ENCODE data around the gene LAMA1. TPM values are rescaled to one million over a fixed set of nuclear protein-coding genes. Genes with fewer than 3 reads are reported as not detected.

Gene LAMA1
- total and polyA plus RNA-seq, 2 of the 8 experiments (the other 6 are each of a cell fraction or from before 2014, with no cell fraction given), result 30.4 to 48.7 TPM

DNA sequence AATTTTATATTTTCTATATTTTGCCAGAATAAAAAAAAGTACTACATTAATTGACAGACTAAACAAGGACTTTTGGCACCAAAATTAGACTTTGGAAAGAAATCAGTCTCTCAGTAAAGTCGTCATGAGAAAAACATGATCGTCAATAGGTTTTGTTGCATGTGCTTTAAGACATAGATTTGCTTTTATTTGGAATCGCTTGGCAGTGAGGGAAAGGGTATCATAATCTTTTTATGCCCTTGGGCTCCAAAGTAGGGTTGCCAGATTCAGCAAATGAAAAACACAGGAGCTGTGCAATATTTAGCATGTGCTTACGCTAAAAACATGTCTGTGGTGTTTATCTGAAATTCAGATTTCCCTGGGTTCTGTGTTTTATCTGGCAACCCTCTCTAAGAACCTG lies 177.6 kb downstream of the LAMA1 start:
- ChIA-PET CTCF (ENCODE audit: partially characterized antibody) (interaction anchor here (1.0 to 2.2 kb wide), 3 partner anchors 18 to 238 kb away, joined by 3 to 10 read pairs (median 9); no protein-coding TSS in a partner anchor), POLR2A (ENCODE audit: partially characterized antibody) (no interaction called here)
- Histone ChIP-seq H3K36me3 (ENCODE audit: control insufficient read depth in 2 of 4, insufficient read depth in 4 of 4, low read length in 3 of 4) (peaks cover 3 to 16% (median 10%) of the 10 kb centered on the region in 4 experiments), H2BK5ac (ENCODE audit: low read depth, low read length) (no peak overlapping the region), H3K4me2 (ENCODE audit: insufficient read depth in 1 of 2, low read depth in 2 of 2, low read length in 2 of 2) (no peak overlapping the region), H2AFZ (ENCODE audit: low read length) (no peak overlapping the region), H4K8ac (ENCODE audit: extremely low read depth, insufficient read depth, low read length) (no peak overlapping the region), H2BK20ac (ENCODE audit: low read length) (no peak overlapping the region), H3K27ac (ENCODE audit: low read depth, low read length) (no peak overlapping the region), H4K20me1 (replicated peaks in 1 of 2; ENCODE audit: control insufficient read depth in 1 of 2, insufficient read depth in 2 of 2, low read length in 2 of 2) (peaks cover 0 to 4% of the 10 kb centered on the region in 2 experiments), H3K9me3 (ENCODE audit: insufficient read depth in 2 of 2, low read depth in 1 of 2, low read length in 1 of 2) (no peaks in the 10 kb centered on the region), H3K79me2 (ENCODE audit: control insufficient read depth in 1 of 2, insufficient read depth in 2 of 2, low read length in 2 of 2) (no peaks in the 10 kb centered on the region), H3K23me2 (ENCODE audit: low read depth, low read length) (no peaks in the 10 kb centered on the region; the same call in 1 of the 2 replicates), H3K9ac (replicated peaks in 1 of 4; ENCODE audit: extremely low read depth in 1 of 4, low read depth in 3 of 4, low read length in 3 of 4) (no peak overlapping the region), H3K56ac (replicated peaks; ENCODE audit: insufficient read length, low read depth, low read length) (no peak overlapping the region), H3K4ac (replicated peaks; ENCODE audit: insufficient read length, low read depth, low read length) (no peak overlapping the region), H3K79me1 (ENCODE audit: low read depth, low read length) (no peaks in the 10 kb centered on the region), H4K5ac (ENCODE audit: insufficient read length, low read depth, low read length) (no peak overlapping the region), H3K4me1 (replicated peaks in 1 of 4; ENCODE audit: control insufficient read depth in 3 of 4, insufficient read depth in 4 of 4, low read length in 3 of 4) (no peaks in the 10 kb centered on the region), H2AK5ac (ENCODE audit: low read depth, low read length) (no peak overlapping the region), H3K14ac (ENCODE audit: insufficient read length) (no peak overlapping the region), H2BK120ac (replicated peaks; ENCODE audit: low read depth, low read length) (no peak overlapping the region), H2BK12ac (ENCODE audit: low read depth, low read length) (no peak overlapping the region), H3K18ac (ENCODE audit: extremely low read depth, low read length) (no peak overlapping the region), H3K23ac (ENCODE audit: insufficient read length) (no peak overlapping the region), H2BK15ac (ENCODE audit: low read length) (no peak overlapping the region), H3K4me3 (ENCODE audit: extremely low read depth in 1 of 4, insufficient read depth in 2 of 4, low read depth in 3 of 4, low read length in 4 of 4) (no peak overlapping the region), H4K91ac (replicated peaks; ENCODE audit: insufficient read length, low read length) (no peak overlapping the region), H3K27me3 (replicated peaks in 1 of 4; ENCODE audit: control insufficient read depth in 3 of 4, extremely low read depth in 1 of 4, insufficient read depth in 3 of 4, low read length in 3 of 4) (no peaks in the 10 kb centered on the region)
- WGBS, 2 experiments (ENCODE audit: extremely low coverage in 1 of 2, insufficient coverage in 1 of 2, insufficient read length in 1 of 2, insufficient replicate concordance in 2 of 2, low coverage in 1 of 2, low lambda C conversion rate in 2 of 2, missing lambda C conversion rate in 1 of 2), result 92% methylated on average over 4 of the region's 4 CpGs; no CpG with 5 or more reads in 1 of the 2 experiments
- DNase-seq (ENCODE audit: low read depth in 1 of 2, low spot score in 2 of 2), result no peak
- TF ChIP-seq NRF1 (IDR thresholded peaks at IDR 0.05; ENCODE audit: low read depth, low read length) (no peak), HDAC6 (IDR thresholded peaks at IDR 0.05; ENCODE audit: low read depth, low read length) (no peak), TAF1 (IDR thresholded peaks at IDR 0.05; ENCODE audit: low read depth, low read length) (no peak), SUZ12 (IDR thresholded peaks at IDR 0.05; ENCODE audit: low read length) (no peak)
- FAIRE-seq, result no peak

All from H1 (cell line).